Measurements from ENCODE around the gene FETUB. TPM values are rescaled to one million over a fixed set of nuclear protein-coding genes. Genes with fewer than 3 reads are reported as not detected.

The FETUB gene
- polyA plus RNA-seq, 2 of the 4 experiments (the other 2 are of a cell fraction): 0.06 to 0.10 TPM

GRCh38 chr3:186596568-186597287 is 43.5 kb upstream of the FETUB start:
- Histone ChIP-seq H3K9me3 (no peaks in the 10 kb centered on the region), H3K4me3 (no peak overlapping the region), H3K27ac (no peak overlapping the region; a peak in 1 of 6 replicates), H3K4me2 (no peak overlapping the region), H3K4me1 (peaks cover 17% of the 10 kb centered on the region; the same call in 2 of the 3 replicates)
- DNase-seq (ENCODE audit: low read depth in 1 of 2, low spot score in 1 of 2) (no peak), ATAC-seq (no peak), FAIRE-seq (no peak)
- WGBS (ENCODE audit: missing lambda C conversion rate): 71% methylated on average over 17 of the region's 17 CpGs
- ChIA-PET CTCF (interaction anchor here (0.6 to 2.6 kb wide), 3 partner anchors 18 to 350 kb away, joined by 3 to 14 read pairs (median 10); no protein-coding TSS in a partner anchor), POLR2A (no interaction called here)
- TF ChIP-seq KDM1A (IDR thresholded peaks at IDR 0.05; ENCODE audit: low read depth): no peak
- no peak for TF ChIP-seq CHD4 (IDR thresholded peaks at IDR 0.05; ENCODE audit: borderline replicate concordance)
- no peak for TF ChIP-seq BHLHE40 (IDR thresholded peaks at IDR 0.05; ENCODE audit: low read depth, low read length)
- no peak for TF ChIP-seq JUNB (IDR thresholded peaks at IDR 0.05)
- no peak for TF ChIP-seq ZFP36 (IDR thresholded peaks at IDR 0.05; ENCODE audit: borderline replicate concordance, partially characterized antibody)
- no peak for TF ChIP-seq CHD2 (IDR thresholded peaks at IDR 0.05; ENCODE audit: low read length, partially characterized antibody)
- TF ChIP-seq HOXA7 (CRISPR knock-in tag; IDR thresholded peaks at IDR 0.05): no peak
- TF ChIP-seq GATA3 (IDR thresholded peaks at IDR 0.05; ENCODE audit: borderline replicate concordance): no peak
- TF ChIP-seq E2F6 (IDR thresholded peaks at IDR 0.05; ENCODE audit: borderline replicate concordance, low read depth): no peak
- TF ChIP-seq FOXS1 (CRISPR knock-in tag; IDR thresholded peaks at IDR 0.05): no peak
- TF ChIP-seq CTCF (IDR thresholded peaks at IDR 0.05): no peak
- TF ChIP-seq CBX8 (IDR thresholded peaks at IDR 0.05): no peak
- TF ChIP-seq RNF2 (IDR thresholded peaks at IDR 0.05; ENCODE audit: borderline replicate concordance, low read depth): no peak
- TF ChIP-seq MAX (IDR thresholded peaks at IDR 0.05): no peak
- TF ChIP-seq ZSCAN20 (CRISPR knock-in tag; IDR thresholded peaks at IDR 0.05): no peak
- TF ChIP-seq NPAS2 (CRISPR knock-in tag; IDR thresholded peaks at IDR 0.05; ENCODE audit: borderline replicate concordance): no peak

- H3K27ac ChIP-seq: peak overlapping the region in 1 of 2 experiments; percentile 70; a peak in 3 of 6 replicates
- FAIRE-seq: no peak
- POLR2A ChIA-PET: no interaction called here
- H3K4me3 ChIP-seq: no peak overlapping the region
- CTCF ChIA-PET: interaction anchor here (2.1 to 2.6 kb wide), 2 partner anchors 12 to 19 kb away, joined by 6 to 14 read pairs; no protein-coding TSS in a partner anchor
- ATAC-seq: no peak
- H3K4me1 ChIP-seq: peaks cover 17% of the 10 kb centered on the region; the same call in 2 of the 3 replicates
- no peak for DNase-seq (ENCODE audit: low read depth in 1 of 2, low spot score in 1 of 2)
- 0 out of 3 replicates have a peak overlapping the region, but pooled peaks have one; percentile 3 for H3K4me2 ChIP-seq
- TF ChIP-seq JUNB (IDR thresholded peaks at IDR 0.05) (no peak), MYC (IDR thresholded peaks at IDR 0.05; ENCODE audit: borderline replicate concordance, low read length) (no peak), HOXB5 (CRISPR knock-in tag; IDR thresholded peaks at IDR 0.05) (no peak)
- 75% methylated on average over 11 of the region's 11 CpGs for WGBS (ENCODE audit: missing lambda C conversion rate)
- no peaks in the 10 kb centered on the region for H3K9me3 ChIP-seq
Observed at GRCh38 chr3:186598108-186598784, 42.0 kb upstream of the FETUB start.

GRCh38 chr3:186598794-186599141 is 41.4 kb upstream of the FETUB start:
- Histone ChIP-seq H3K4me1 (peaks cover 17% of the 10 kb centered on the region; the same call in 2 of the 3 replicates), H3K27ac (peak overlapping the region in 1 of 2 experiments; percentile 70; a peak in 4 of 6 replicates), H3K4me3 (no peak overlapping the region), H3K4me2 (peak overlapping the region; percentile 30; the same call in 1 of the 3 replicates), H3K9me3 (no peaks in the 10 kb centered on the region)
- no peak for ATAC-seq
- no peak for FAIRE-seq
- WGBS (ENCODE audit: missing lambda C conversion rate): 80% methylated on average over 4 of the region's 4 CpGs
- ChIA-PET POLR2A (no interaction called here), CTCF (interaction anchor here (2.1 to 2.6 kb wide), 3 partner anchors 11 to 18 kb away, joined by 6 to 14 read pairs (median 10); no protein-coding TSS in a partner anchor)
- no peak for DNase-seq (ENCODE audit: low read depth in 1 of 2, low spot score in 1 of 2)
- TF ChIP-seq NFE2L2 (conservative IDR thresholded peaks at IDR 0.05; ENCODE audit: low read length): no peak
